IMR-90 (cell line): ENCODE results near the gene KIF16B.

Source experiments
- CEBPB ChIP-seq: IDR thresholded peaks from 2 replicates; pipeline ENCODE4 v1.6.1; 2012; ENCODE audit warnings: low read depth, low read length, improper control_type of control experiment
- MAFK ChIP-seq: IDR thresholded peaks from 2 replicates; pipeline ENCODE4 v1.6.1; 2012; ENCODE audit warnings: low read depth, low read length, improper control_type of control experiment
- POLR2A ChIP-seq: IDR thresholded peaks from 2 replicates; pipeline ENCODE4 v1.6.1; 2012; ENCODE audit warnings: mild to moderate bottlenecking, low read depth, low read length
- RAD21 ChIP-seq: IDR thresholded peaks from 2 replicates; pipeline ENCODE4 v1.6.1; 2012; ENCODE audit warnings: low read length, improper control_type of control experiment
- RCOR1 ChIP-seq: IDR thresholded peaks from 2 replicates; pipeline ENCODE4 v1.6.1; 2012; ENCODE audit warnings: mild to moderate bottlenecking, low read length, improper control_type of control experiment; ENCODE audit not compliant: insufficient replicate concordance
- RFX5 ChIP-seq: IDR thresholded peaks from 2 replicates; pipeline ENCODE4 v1.8.0; 2012; ENCODE audit warnings: low read depth, mild to moderate bottlenecking, low read length, moderate library complexity
- SMC3 ChIP-seq: fragments of 150-350 bp; IDR thresholded peaks from 2 replicates; pipeline ENCODE4 v1.6.1; 2016; ENCODE audit warnings: low read depth, mild to moderate bottlenecking, antibody characterized with exemption, low read length, moderate library complexity
- TF ChIP-seq, protein P1 (sequence below): conservative IDR thresholded peaks from 2 replicates; pipeline ENCODE4 v1.5.1; 2012; ENCODE audit warnings: mild to moderate bottlenecking, low read depth, low read length, improper control_type of control experiment
- TF ChIP-seq, protein P2 (sequence below): fragments of 150-350 bp; IDR thresholded peaks from 2 replicates; pipeline ENCODE4 v1.6.1; 2017; ENCODE audit warnings: mild to moderate bottlenecking, antibody characterized with exemption, low read length, low read depth

DNA sequence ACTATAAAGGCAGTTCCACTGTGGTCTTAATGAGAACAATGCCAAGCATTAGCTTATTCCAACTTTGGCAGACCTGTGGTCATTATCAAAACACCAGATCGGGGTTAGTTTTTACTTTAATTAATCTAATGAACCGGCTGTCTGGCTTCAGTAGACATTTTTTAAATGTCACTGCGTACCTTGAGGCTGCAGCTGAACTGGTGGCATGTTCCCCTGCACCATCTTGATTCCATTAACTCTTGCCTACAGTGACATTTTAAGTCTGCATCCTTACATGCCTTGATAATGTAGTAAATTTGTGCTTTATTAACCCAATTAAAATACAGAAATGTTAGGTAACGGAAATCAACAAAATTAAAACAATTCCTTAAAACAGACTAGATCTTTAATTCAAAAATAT lies 127.0 kb downstream of the KIF16B start:
- TF ChIP-seq, protein P1, sequence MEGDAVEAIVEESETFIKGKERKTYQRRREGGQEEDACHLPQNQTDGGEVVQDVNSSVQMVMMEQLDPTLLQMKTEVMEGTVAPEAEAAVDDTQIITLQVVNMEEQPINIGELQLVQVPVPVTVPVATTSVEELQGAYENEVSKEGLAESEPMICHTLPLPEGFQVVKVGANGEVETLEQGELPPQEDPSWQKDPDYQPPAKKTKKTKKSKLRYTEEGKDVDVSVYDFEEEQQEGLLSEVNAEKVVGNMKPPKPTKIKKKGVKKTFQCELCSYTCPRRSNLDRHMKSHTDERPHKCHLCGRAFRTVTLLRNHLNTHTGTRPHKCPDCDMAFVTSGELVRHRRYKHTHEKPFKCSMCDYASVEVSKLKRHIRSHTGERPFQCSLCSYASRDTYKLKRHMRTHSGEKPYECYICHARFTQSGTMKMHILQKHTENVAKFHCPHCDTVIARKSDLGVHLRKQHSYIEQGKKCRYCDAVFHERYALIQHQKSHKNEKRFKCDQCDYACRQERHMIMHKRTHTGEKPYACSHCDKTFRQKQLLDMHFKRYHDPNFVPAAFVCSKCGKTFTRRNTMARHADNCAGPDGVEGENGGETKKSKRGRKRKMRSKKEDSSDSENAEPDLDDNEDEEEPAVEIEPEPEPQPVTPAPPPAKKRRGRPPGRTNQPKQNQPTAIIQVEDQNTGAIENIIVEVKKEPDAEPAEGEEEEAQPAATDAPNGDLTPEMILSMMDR: no peak
- no peak for TF ChIP-seq POLR2A
- no peak for TF ChIP-seq CEBPB
- TF ChIP-seq SMC3: no peak
- TF ChIP-seq RCOR1: no peak
- TF ChIP-seq RAD21: no peak
- TF ChIP-seq, protein P2, sequence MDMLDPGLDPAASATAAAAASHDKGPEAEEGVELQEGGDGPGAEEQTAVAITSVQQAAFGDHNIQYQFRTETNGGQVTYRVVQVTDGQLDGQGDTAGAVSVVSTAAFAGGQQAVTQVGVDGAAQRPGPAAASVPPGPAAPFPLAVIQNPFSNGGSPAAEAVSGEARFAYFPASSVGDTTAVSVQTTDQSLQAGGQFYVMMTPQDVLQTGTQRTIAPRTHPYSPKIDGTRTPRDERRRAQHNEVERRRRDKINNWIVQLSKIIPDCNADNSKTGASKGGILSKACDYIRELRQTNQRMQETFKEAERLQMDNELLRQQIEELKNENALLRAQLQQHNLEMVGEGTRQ: no peak
- no peak for TF ChIP-seq MAFK
- no peak for TF ChIP-seq RFX5
